ENCODE results near the gene MDFIC2. TPM values are rescaled to one million over a fixed set of nuclear protein-coding genes. Genes with fewer than 3 reads are reported as not detected.

MDFIC2 gene
- total and polyA plus RNA-seq, 4 donors, result not detected

GRCh38 chr3:70156808-70157207 is 155.6 kb downstream of the MDFIC2 start (continued):
- TF ChIP-seq REST (IDR thresholded peaks at IDR 0.05), result no peak
- TF ChIP-seq TAF1 (conservative IDR thresholded peaks at IDR 0.05), result no peak
- no peak for TF ChIP-seq GABPA (IDR thresholded peaks at IDR 0.05 in 1 of 2, conservative IDR thresholded peaks at IDR 0.05 in 1 of 2)
- TF ChIP-seq RXRA (IDR thresholded peaks at IDR 0.05), result no peak
- no peak for TF ChIP-seq EGR1 (IDR thresholded peaks at IDR 0.05; ENCODE audit: low read depth in 2 of 2)

GRCh38 chr3:70150599-70150998 is 161.8 kb downstream of the MDFIC2 start:
- Histone ChIP-seq H3K9me3 (ENCODE audit: control insufficient read depth in 4 of 4, low read length in 3 of 4) (peaks cover 0 to 3% (median 0%) of the 10 kb centered on the region in 4 donors), H3K27ac (ENCODE audit: low read depth in 1 of 2, low read length in 2 of 2) (no peak overlapping the region), H3K36me3 (ENCODE audit: control insufficient read depth in 4 of 4, insufficient read depth in 3 of 4, low read depth in 1 of 4, low read length in 3 of 4) (no peaks in the 10 kb centered on the region), H3K27me3 (ENCODE audit: control insufficient read depth in 4 of 4, insufficient read depth in 4 of 4, low read length in 3 of 4) (peaks cover 0 to 2% (median 0%) of the 10 kb centered on the region in 4 donors), H3K4me1 (ENCODE audit: control insufficient read depth in 4 of 4, insufficient read depth in 4 of 4, low read length in 3 of 4) (no peaks in the 10 kb centered on the region), H3K4me3 (ENCODE audit: low read depth in 1 of 3, low read length in 3 of 3) (no peak overlapping the region), H3K9ac (ENCODE audit: low read depth in 1 of 2, low read length in 2 of 2) (no peak overlapping the region)
- no peak for DNase-seq (ENCODE audit: low spot score)
- 67% methylated on average over 3 of the region's 3 CpGs for WGBS
- TF ChIP-seq GABPA (IDR thresholded peaks at IDR 0.05 in 1 of 2, conservative IDR thresholded peaks at IDR 0.05 in 1 of 2) (no peak), JUND (IDR thresholded peaks at IDR 0.05) (no peak), FOXA2 (IDR thresholded peaks at IDR 0.05) (no peak), YY1 (IDR thresholded peaks at IDR 0.05) (no peak), NR2F2 (IDR thresholded peaks at IDR 0.05) (no peak), RAD21 (IDR thresholded peaks at IDR 0.05) (no peak), RXRA (IDR thresholded peaks at IDR 0.05) (no peak), TAF1 (conservative IDR thresholded peaks at IDR 0.05) (no peak), EGR1 (IDR thresholded peaks at IDR 0.05; ENCODE audit: low read depth in 2 of 2) (no peak), HNF4A (conservative IDR thresholded peaks at IDR 0.05) (no peak), ATF3 (IDR thresholded peaks at IDR 0.05) (no peak), FOXA1 (IDR thresholded peaks at IDR 0.05) (no peak), SP1 (IDR thresholded peaks at IDR 0.05) (no peak), REST (IDR thresholded peaks at IDR 0.05) (no peak), ZBTB33 (IDR thresholded peaks at IDR 0.05) (no peak), HNF4G (IDR thresholded peaks at IDR 0.05) (no peak), CTCF (IDR thresholded peaks at IDR 0.05; ENCODE audit: low read depth, low read length, missing input control) (no peak), MAX (IDR thresholded peaks at IDR 0.05) (no peak)
